HEK293T (cell line): ENCODE measurements around the gene FTO.

Experiments
- CTCF ChIA-PET: fragments of 350-600 bp; formaldehyde crosslinking; extraction: SDS; loops from one replicate; lab custom pipeline; 2021; ENCODE audit warnings: antibody characterized with exemption, inconsistent platforms; lab: Yijun Ruan, JAX
- POLR2A ChIA-PET: fragments of 350-600 bp; formaldehyde crosslinking; extraction: SDS; loops from one replicate; lab custom pipeline; 2020; ENCODE audit warnings: antibody characterized with exemption, inconsistent platforms; lab: Yijun Ruan, JAX
- DNase-seq: peaks from one replicate; pipeline ENCODE4 v3.0.0; 2012; ENCODE audit warnings: mixed read lengths; ENCODE audit errors: extremely low spot score
- ARNT ChIP-seq: fragments of 450-650 bp; IDR thresholded peaks from 2 replicates; pipeline ENCODE4 v1.6.1; 2017; ENCODE audit warnings: mild to moderate bottlenecking
- BHLHE40 ChIP-seq: fragments of 450-650 bp; IDR thresholded peaks from 2 replicates; pipeline ENCODE4 v1.6.1; 2016; ENCODE audit warnings: mild to moderate bottlenecking, moderate library complexity, borderline replicate concordance
- CTBP1 ChIP-seq: fragments of 450-650 bp; IDR thresholded peaks from 2 replicates; pipeline ENCODE4 v1.6.1; 2016; ENCODE audit warnings: borderline replicate concordance
- ELF4 ChIP-seq: fragments of 450-650 bp; IDR thresholded peaks from 2 replicates; pipeline ENCODE4 v1.6.1; 2017; ENCODE audit warnings: antibody characterized with exemption
- FOXA1 ChIP-seq: fragments of 450-650 bp; IDR thresholded peaks from 2 replicates; pipeline ENCODE4 v1.6.1; 2016; ENCODE audit warnings: mild to moderate bottlenecking
- FOXK2 ChIP-seq: fragments of 450-650 bp; IDR thresholded peaks from 2 replicates; pipeline ENCODE4 v1.6.1; 2016; ENCODE audit warnings: mild to moderate bottlenecking
- FOXM1 ChIP-seq: fragments of 450-650 bp; IDR thresholded peaks from 2 replicates; pipeline ENCODE4 v1.6.1; 2017; ENCODE audit warnings: mild to moderate bottlenecking, borderline replicate concordance
- HDGF ChIP-seq: fragments of 450-650 bp; IDR thresholded peaks from 2 replicates; pipeline ENCODE4 v1.6.1; 2017; ENCODE audit warnings: antibody characterized with exemption, borderline replicate concordance
- L3MBTL2 ChIP-seq: fragments of 450-650 bp; conservative IDR thresholded peaks from 2 replicates; pipeline ENCODE4 v1.6.1; 2016; ENCODE audit warnings: mild to moderate bottlenecking
- LEF1 ChIP-seq: fragments of 450-650 bp; IDR thresholded peaks from 2 replicates; pipeline ENCODE4 v1.6.1; 2017; ENCODE audit warnings: mild to moderate bottlenecking, borderline replicate concordance
- NFRKB ChIP-seq: fragments of 450-650 bp; IDR thresholded peaks from 2 replicates; pipeline ENCODE4 v1.6.1; 2016; ENCODE audit warnings: mild to moderate bottlenecking, moderate library complexity
- PKNOX1 ChIP-seq: fragments of 450-650 bp; IDR thresholded peaks from 2 replicates; pipeline ENCODE4 v1.6.1; 2016
- SP1 ChIP-seq: fragments of 450-650 bp; IDR thresholded peaks from 2 replicates; pipeline ENCODE4 v1.6.1; 2017
- SUZ12 ChIP-seq: fragments of 450-650 bp; IDR thresholded peaks from 2 replicates; pipeline ENCODE4 v1.6.1; 2016; ENCODE audit warnings: mild to moderate bottlenecking
- TARDBP ChIP-seq: fragments of 450-650 bp; IDR thresholded peaks from 2 replicates; pipeline ENCODE4 v1.6.1; 2016
- ZNF384 ChIP-seq: fragments of 450-650 bp; IDR thresholded peaks from 2 replicates; pipeline ENCODE4 v1.6.1; 2016

FTO gene

GRCh38 chr16:53962041-53962440 is 258.1 kb downstream of the FTO start:
- TF ChIP-seq FOXM1, result no peak
- no peak for TF ChIP-seq ELF4
- TF ChIP-seq SP1, result no peak
- TF ChIP-seq PKNOX1, result no peak
- TF ChIP-seq L3MBTL2, result no peak
- no peak for TF ChIP-seq SUZ12
- TF ChIP-seq NFRKB, result no peak
- TF ChIP-seq BHLHE40, result no peak
- TF ChIP-seq TARDBP, result no peak
- TF ChIP-seq ARNT, result no peak
- no peak for TF ChIP-seq LEF1
- TF ChIP-seq FOXA1, result no peak
- TF ChIP-seq CTBP1, result no peak
- no peak for TF ChIP-seq FOXK2
- no peak for TF ChIP-seq ZNF384
- no peak for TF ChIP-seq HDGF
- ChIA-PET POLR2A (no interaction called here), CTCF (no interaction called here)
- DNase-seq, result no peak

GRCh38 chr16:53964145-53964790 is 260.3 kb downstream of the FTO start:
- ChIA-PET CTCF (no interaction called here), POLR2A (no interaction called here)
- TF ChIP-seq ARNT, result no peak
- TF ChIP-seq ZNF384, result no peak
- TF ChIP-seq ELF4, result no peak
- no peak for TF ChIP-seq BHLHE40
- TF ChIP-seq FOXA1, result no peak
- no peak for TF ChIP-seq HDGF
- TF ChIP-seq SUZ12, result no peak
- TF ChIP-seq TARDBP, result no peak
- TF ChIP-seq CTBP1, result no peak
- no peak for TF ChIP-seq PKNOX1
- no peak for TF ChIP-seq L3MBTL2
- no peak for TF ChIP-seq FOXM1
- TF ChIP-seq NFRKB, result no peak
- TF ChIP-seq SP1, result no peak
- TF ChIP-seq LEF1, result no peak
- no peak for TF ChIP-seq FOXK2
- DNase-seq, result no peak

- POLR2A ChIA-PET, result no interaction called here
- CTCF ChIA-PET, result no interaction called here
- no peak for DNase-seq
- TF ChIP-seq FOXM1 (no peak), FOXA1 (no peak), HDGF (no peak), FOXK2 (no peak), SUZ12 (no peak), L3MBTL2 (no peak), NFRKB (no peak), ELF4 (no peak), BHLHE40 (no peak), PKNOX1 (no peak), SP1 (no peak), ARNT (no peak), CTBP1 (no peak), TARDBP (no peak), LEF1 (no peak), ZNF384 (no peak)
Measured at GRCh38 chr16:53966821-53967571, 263.0 kb downstream of the FTO start.

- POLR2A ChIA-PET, result no interaction called here
- no peak for TF ChIP-seq ELF4
- TF ChIP-seq LEF1, result no peak
- TF ChIP-seq L3MBTL2, result no peak
- TF ChIP-seq BHLHE40, result no peak
- TF ChIP-seq ZNF384, result no peak
- TF ChIP-seq PKNOX1, result no peak
- TF ChIP-seq HDGF, result no peak
- TF ChIP-seq SUZ12, result no peak
- no peak for TF ChIP-seq FOXM1
- no peak for TF ChIP-seq FOXA1
- CTCF ChIA-PET, result no interaction called here
- no peak for DNase-seq
Measured at GRCh38 chr16:53967572-53967971, 263.6 kb downstream of the FTO start.

- POLR2A ChIA-PET, result no interaction called here
- no peak for DNase-seq
- CTCF ChIA-PET, result no interaction called here
- TF ChIP-seq PKNOX1 (no peak), SP1 (no peak), BHLHE40 (no peak)
Measured at GRCh38 chr16:53968454-53968853, 264.5 kb downstream of the FTO start.
